SK-N-SH (cell line): ENCODE measurements around the gene MAN1A1. TPM values are rescaled to one million over a fixed set of nuclear protein-coding genes. Genes with fewer than 3 reads are reported as not detected.
A peak's percentile ranks its signal among the peaks of the same experiment; 100 is the strongest.

Source experiments
- CTCF ChIA-PET: fragments of 300-600, 350-600 bp; formaldehyde crosslinking; extraction: SDS; loops from one replicate; lab custom pipeline; 2021; lab: Yijun Ruan, JAX
- POLR2A ChIA-PET: fragments of 350-600 bp; sonication (Branson Sonifier 250); formaldehyde crosslinking; extraction: SDS; loops from one replicate; lab custom pipeline; 2020; ENCODE audit warnings: antibody characterized with exemption, inconsistent platforms; lab: Yijun Ruan, JAX
- DNase-seq: peaks from one replicate; pipeline ENCODE4 v3.0.0; 2012
- H2AFZ ChIP-seq: fragments of 200-600 bp; sonication (generic); 2 replicates; pipeline ENCODE4 v1.8.1; 2016; ENCODE audit warnings: antibody characterized with exemption, mild to moderate bottlenecking, low read depth
- H3F3A ChIP-seq: fragments of 200-600 bp; sonication (generic); replicated peaks from 2 replicates; pipeline ENCODE3; 2016; ENCODE audit warnings: antibody characterized with exemption, mild to moderate bottlenecking; ENCODE audit not compliant: insufficient read depth
- H3K27ac ChIP-seq, 2 experiments: fragments of 200-500 bp in 1 of 2; fragments of 200-600 bp in 1 of 2; sonication (Bioruptor generic) in 1 of 2; sonication (generic), shearing (Covaris generic) in 1 of 2; 2 replicates each; pipeline versions ENCODE4 v1.5.1 to v1.6.1; 2014 to 2016; ENCODE audit warnings: low read depth in 2 of 2, inconsistent platforms in 1 of 2, low read length in 1 of 2, mild to moderate bottlenecking in 1 of 2, mixed read lengths in 1 of 2
- H3K27me3 ChIP-seq: fragments of 200-600 bp; sonication (generic), shearing (Covaris generic); 2 replicates; pipeline ENCODE4 v1.6.1; 2016; ENCODE audit warnings: mixed run types; ENCODE audit not compliant: insufficient read depth
- H3K36me3 ChIP-seq, 2 experiments: fragments of 200-500 bp in 1 of 2; fragments of 200-600 bp in 1 of 2; sonication (Bioruptor generic) in 1 of 2; sonication (generic) in 1 of 2; replicated peaks in 1 of 2; 2 replicates each; pipeline versions ENCODE3 to v1.5.1; 2014 to 2016; ENCODE audit warnings: low read length in 1 of 2, mild to moderate bottlenecking in 1 of 2; ENCODE audit not compliant: insufficient read depth in 2 of 2, control insufficient read depth in 1 of 2
- H3K4me1 ChIP-seq, 2 experiments: fragments of 200-500 bp in 1 of 2; fragments of 200-600 bp in 1 of 2; sonication (Bioruptor generic) in 1 of 2; sonication (generic), shearing (Covaris generic) in 1 of 2; 2 replicates each; pipeline versions ENCODE4 v1.5.1 to v1.6.1; 2014 to 2016; ENCODE audit warnings: low read depth in 1 of 2, low read length in 1 of 2, mixed run types in 1 of 2; ENCODE audit not compliant: insufficient read depth in 2 of 2, control insufficient read depth in 1 of 2
- H3K4me2 ChIP-seq: fragments of 200-600 bp; sonication (generic), shearing (Covaris generic); 2 replicates; pipeline ENCODE4 v1.6.1; 2017; ENCODE audit warnings: mixed run types
- H3K4me3 ChIP-seq, 2 experiments: fragments of 200-500 bp in 1 of 2; fragments of 200-600 bp in 1 of 2; sonication (Bioruptor generic) in 1 of 2; sonication (generic), shearing (Covaris generic) in 1 of 2; 2 replicates each; pipeline versions ENCODE4 v1.5.1 to v1.8.1; 2014 to 2016; ENCODE audit warnings: low read depth in 2 of 2, inconsistent platforms in 1 of 2, low read length in 1 of 2, mild to moderate bottlenecking in 1 of 2, mixed read lengths in 1 of 2, moderate library complexity in 1 of 2
- H3K79me2 ChIP-seq: fragments of 200-600 bp; sonication (generic); 2 replicates; pipeline ENCODE4 v1.8.1; 2017; ENCODE audit warnings: mild to moderate bottlenecking; ENCODE audit not compliant: insufficient read depth
- H3K9ac ChIP-seq: fragments of 200-600 bp; sonication (generic); 2 replicates; pipeline ENCODE4 v1.6.1; 2017; ENCODE audit warnings: mixed run types
- H3K9me2 ChIP-seq: fragments of 200-600 bp; sonication (generic); 2 replicates; pipeline ENCODE4 v1.6.1; 2017; ENCODE audit warnings: mixed run types
- H3K9me3 ChIP-seq: fragments of 200-600 bp; sonication (generic); 2 replicates; pipeline ENCODE4 v1.6.1; 2017; ENCODE audit warnings: mixed run types, mild to moderate bottlenecking, moderate library complexity
- H4K20me1 ChIP-seq: fragments of 200-600 bp; sonication (generic); 2 replicates; pipeline ENCODE4 v1.6.1; 2017; ENCODE audit warnings: mild to moderate bottlenecking, mixed run types; ENCODE audit not compliant: insufficient read depth
- CHD2 ChIP-seq: fragments of 150-350 bp; IDR thresholded peaks from 2 replicates; pipeline ENCODE4 v1.6.1; 2018; ENCODE audit warnings: low read length; ENCODE audit not compliant: partially characterized antibody
- ELF1 ChIP-seq: IDR thresholded peaks from 2 replicates; pipeline ENCODE4 v1.4.0; 2012
- FOXM1 ChIP-seq: IDR thresholded peaks from 2 replicates; pipeline ENCODE4 v1.4.0; 2012; ENCODE audit warnings: low read depth, mild to moderate bottlenecking
- GATA2 ChIP-seq: sonication (generic); formaldehyde crosslinking; IDR thresholded peaks from 2 replicates; pipeline ENCODE4 v1.5.0; 2020; ENCODE audit warnings: mild to moderate bottlenecking, missing genetic modification reagents
- IRF3 ChIP-seq: fragments of 150-350 bp; IDR thresholded peaks from 2 replicates; pipeline ENCODE4 v1.6.1; 2016; ENCODE audit warnings: mild to moderate bottlenecking, low read depth, low read length
- JUND ChIP-seq: IDR thresholded peaks from 2 replicates; pipeline ENCODE4 v1.4.0; 2012
- MEF2A ChIP-seq: IDR thresholded peaks from 2 replicates; pipeline ENCODE4 v1.4.0; 2012; ENCODE audit warnings: low read depth, borderline replicate concordance
- PBX3 ChIP-seq: IDR thresholded peaks from 2 replicates; pipeline ENCODE4; 2012
- RAD21 ChIP-seq: IDR thresholded peaks from 2 replicates; pipeline ENCODE4 v1.6.1; 2012; ENCODE audit warnings: mild to moderate bottlenecking, low read length
- RCOR1 ChIP-seq: fragments of 150-350 bp; IDR thresholded peaks from 2 replicates; pipeline ENCODE4 v1.6.1; 2017; ENCODE audit warnings: antibody characterized with exemption, low read length
- REST ChIP-seq: IDR thresholded peaks from 2 replicates; pipeline ENCODE4 v1.6.1; 2012; ENCODE audit warnings: mild to moderate bottlenecking, low read depth, low read length, moderate library complexity
- RFX5 ChIP-seq: IDR thresholded peaks from 2 replicates; pipeline ENCODE4 v1.6.1; 2012; ENCODE audit warnings: mild to moderate bottlenecking, improper control_type of control experiment, low read length
- SIN3A ChIP-seq: IDR thresholded peaks from 2 replicates; pipeline ENCODE4 v1.6.1; 2012; ENCODE audit warnings: low read depth, mild to moderate bottlenecking, low read length, moderate library complexity, borderline replicate concordance
- TEAD4 ChIP-seq: IDR thresholded peaks from 2 replicates; pipeline ENCODE4 v1.4.0; 2012; ENCODE audit warnings: mild to moderate bottlenecking, borderline replicate concordance; ENCODE audit not compliant: insufficient read depth
- USF2 ChIP-seq: fragments of 150-350 bp; IDR thresholded peaks from 2 replicates; pipeline ENCODE4 v1.6.1; 2017; ENCODE audit warnings: antibody characterized with exemption, low read length, low read depth, borderline replicate concordance
- YY1 ChIP-seq: IDR thresholded peaks from 2 replicates; pipeline ENCODE4 v1.4.0; 2012; ENCODE audit warnings: low read depth, mild to moderate bottlenecking
- WGBS: methylation state at CpG from one replicate; pipeline ENCODE4 v1.1.6; 2017; ENCODE audit warnings: low lambda C conversion rate; 5-methylcytosine and 5-hydroxymethylcytosine counted together
- polyA plus RNA-seq, 3 experiments: library from polyadenylated mRNA; depleted of rRNA; stranded (reverse); fragments of >200 nt; gene quantifications; 2 replicates each; pipeline ENCODE4 v1.2.3, GENCODE V29; 2012
- TF ChIP-seq, protein P1 (sequence below): IDR thresholded peaks from 2 replicates; pipeline ENCODE4 v1.4.0; 2012; ENCODE audit warnings: low read depth, borderline replicate concordance
- TF ChIP-seq, protein P2 (sequence below): fragments of 200-600 bp; sonication (generic); IDR thresholded peaks from 2 replicates; pipeline ENCODE4 v1.6.1; 2017; ENCODE audit warnings: antibody characterized with exemption, mild to moderate bottlenecking, moderate library complexity
- TF ChIP-seq, protein P3 (sequence below): IDR thresholded peaks from 2 replicates; pipeline ENCODE4 v1.4.0; 2012; ENCODE audit warnings: low read depth, borderline replicate concordance

The MAN1A1 gene
- polyA plus RNA-seq (2012; rRNA removed), result 28.0 and 32.4 TPM in 2 replicates
- polyA plus RNA-seq (2012; cell fraction: cytosol; rRNA removed), result 46.4 and 55.4 TPM in 2 replicates
- 11.4 and 19.7 TPM in 2 replicates for polyA plus RNA-seq (2012; cell fraction: nucleus; rRNA removed)

- Histone ChIP-seq H3K9ac (peak within 1 kb of the TSS; percentile 77), H3F3A (peaks cover 11% of the 10 kb centered on the region), H3K36me3 (peaks cover 1 to 8% of the 10 kb centered on the region in 2 experiments), H3K27ac (peak within 1 kb of the TSS; percentile 68 to 86), H3K4me2 (peak within 1 kb of the TSS; percentile 94), H3K4me1 (peaks cover 0 to 11% of the 10 kb centered on the region in 2 experiments; a peak in 3 of 4 replicates), H3K9me3 (no peaks in the 10 kb centered on the region), H2AFZ (peak within 1 kb of the TSS; percentile 96), H3K27me3 (no peaks in the 10 kb centered on the region), H3K79me2 (peaks cover 21% of the 10 kb centered on the region), H4K20me1 (peaks cover 21% of the 10 kb centered on the region), H3K9me2 (no peaks in the 10 kb centered on the region), H3K4me3 (peak within 1 kb of the TSS; percentile 87 to 94)
- ChIA-PET POLR2A (no interaction called here), CTCF (interaction anchor here (0.6 to 2.3 kb wide), 10 partner anchors 8 to 629 kb away, joined by 3 to 32 read pairs (median 5); no protein-coding TSS in a partner anchor)
- 1% methylated on average over 16 of the region's 103 CpGs for WGBS
- DNase-seq, result peak; percentile 99
- TF ChIP-seq TEAD4, result no peak
- TF ChIP-seq RAD21, result no peak; the same call in 1 of the 2 replicates
- peak; percentile 10; the same call in 1 of the 2 replicates for TF ChIP-seq REST
- no peak for TF ChIP-seq RFX5
- TF ChIP-seq JUND, result no peak
- TF ChIP-seq, protein P1, sequence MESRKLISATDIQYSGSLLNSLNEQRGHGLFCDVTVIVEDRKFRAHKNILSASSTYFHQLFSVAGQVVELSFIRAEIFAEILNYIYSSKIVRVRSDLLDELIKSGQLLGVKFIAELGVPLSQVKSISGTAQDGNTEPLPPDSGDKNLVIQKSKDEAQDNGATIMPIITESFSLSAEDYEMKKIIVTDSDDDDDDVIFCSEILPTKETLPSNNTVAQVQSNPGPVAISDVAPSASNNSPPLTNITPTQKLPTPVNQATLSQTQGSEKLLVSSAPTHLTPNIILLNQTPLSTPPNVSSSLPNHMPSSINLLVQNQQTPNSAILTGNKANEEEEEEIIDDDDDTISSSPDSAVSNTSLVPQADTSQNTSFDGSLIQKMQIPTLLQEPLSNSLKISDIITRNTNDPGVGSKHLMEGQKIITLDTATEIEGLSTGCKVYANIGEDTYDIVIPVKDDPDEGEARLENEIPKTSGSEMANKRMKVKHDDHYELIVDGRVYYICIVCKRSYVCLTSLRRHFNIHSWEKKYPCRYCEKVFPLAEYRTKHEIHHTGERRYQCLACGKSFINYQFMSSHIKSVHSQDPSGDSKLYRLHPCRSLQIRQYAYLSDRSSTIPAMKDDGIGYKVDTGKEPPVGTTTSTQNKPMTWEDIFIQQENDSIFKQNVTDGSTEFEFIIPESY, result no peak; the same call in 1 of the 2 replicates
- peak; percentile 65; the same call in 1 of the 2 replicates for TF ChIP-seq SIN3A
- peak; percentile 98 for TF ChIP-seq PBX3
- no peak for TF ChIP-seq FOXM1
- no peak for TF ChIP-seq USF2
- TF ChIP-seq, protein P2, sequence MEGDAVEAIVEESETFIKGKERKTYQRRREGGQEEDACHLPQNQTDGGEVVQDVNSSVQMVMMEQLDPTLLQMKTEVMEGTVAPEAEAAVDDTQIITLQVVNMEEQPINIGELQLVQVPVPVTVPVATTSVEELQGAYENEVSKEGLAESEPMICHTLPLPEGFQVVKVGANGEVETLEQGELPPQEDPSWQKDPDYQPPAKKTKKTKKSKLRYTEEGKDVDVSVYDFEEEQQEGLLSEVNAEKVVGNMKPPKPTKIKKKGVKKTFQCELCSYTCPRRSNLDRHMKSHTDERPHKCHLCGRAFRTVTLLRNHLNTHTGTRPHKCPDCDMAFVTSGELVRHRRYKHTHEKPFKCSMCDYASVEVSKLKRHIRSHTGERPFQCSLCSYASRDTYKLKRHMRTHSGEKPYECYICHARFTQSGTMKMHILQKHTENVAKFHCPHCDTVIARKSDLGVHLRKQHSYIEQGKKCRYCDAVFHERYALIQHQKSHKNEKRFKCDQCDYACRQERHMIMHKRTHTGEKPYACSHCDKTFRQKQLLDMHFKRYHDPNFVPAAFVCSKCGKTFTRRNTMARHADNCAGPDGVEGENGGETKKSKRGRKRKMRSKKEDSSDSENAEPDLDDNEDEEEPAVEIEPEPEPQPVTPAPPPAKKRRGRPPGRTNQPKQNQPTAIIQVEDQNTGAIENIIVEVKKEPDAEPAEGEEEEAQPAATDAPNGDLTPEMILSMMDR, result no peak; the same call in 1 of the 2 replicates
- peak; percentile 49 for TF ChIP-seq CHD2
- TF ChIP-seq MEF2A, result no peak; the same call in 1 of the 2 replicates
- TF ChIP-seq, protein P3, sequence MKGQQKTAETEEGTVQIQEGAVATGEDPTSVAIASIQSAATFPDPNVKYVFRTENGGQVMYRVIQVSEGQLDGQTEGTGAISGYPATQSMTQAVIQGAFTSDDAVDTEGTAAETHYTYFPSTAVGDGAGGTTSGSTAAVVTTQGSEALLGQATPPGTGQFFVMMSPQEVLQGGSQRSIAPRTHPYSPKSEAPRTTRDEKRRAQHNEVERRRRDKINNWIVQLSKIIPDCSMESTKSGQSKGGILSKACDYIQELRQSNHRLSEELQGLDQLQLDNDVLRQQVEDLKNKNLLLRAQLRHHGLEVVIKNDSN, result no peak
- TF ChIP-seq ELF1, result no peak; the same call in 1 of the 2 replicates
- no peak for TF ChIP-seq YY1
- no peak for TF ChIP-seq IRF3
- TF ChIP-seq GATA2, result peak; percentile 33; the same call in 1 of the 2 replicates
- TF ChIP-seq RCOR1, result no peak
These were observed at the start of gene MAN1A1 for GRCh38 chr6:119349361-119350201. Gene MAN1A1 (minus strand): TSS chr6:119349761. CDS start chr6:119349065, 696 bp downstream.
